ENCODE data around the gene CATSPER1. TPM values are rescaled to one million over a fixed set of nuclear protein-coding genes. Genes with fewer than 3 reads are reported as not detected.

CATSPER1 gene
- polyA plus RNA-seq, 1 of the 3 experiments (the other 2 are of a cell fraction) = 2.2 TPM

DNA sequence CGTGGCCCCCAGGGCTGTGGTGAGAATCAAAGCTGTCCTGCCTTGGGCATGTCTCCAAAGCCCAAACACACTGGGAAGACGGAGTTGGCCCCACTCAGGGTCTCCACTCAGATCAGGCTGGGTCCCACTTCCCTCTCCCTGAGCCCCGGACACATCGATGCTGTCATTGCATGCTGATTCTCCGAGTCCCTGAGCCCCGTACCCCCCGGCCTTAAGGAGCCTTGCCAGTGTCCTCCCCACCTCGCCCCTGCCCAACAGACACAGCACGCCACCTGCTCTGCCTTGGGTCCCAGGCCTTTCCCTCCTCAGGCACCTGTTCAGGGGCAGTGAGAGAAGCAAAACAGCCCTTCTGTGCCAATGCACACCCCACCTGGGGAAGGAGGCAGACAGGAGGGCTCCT lies 38.9 kb downstream of the CATSPER1 start (continued):
- TF ChIP-seq JUND (IDR thresholded peaks at IDR 0.05) = no peak
- TF ChIP-seq FOXM1 (IDR thresholded peaks at IDR 0.05; ENCODE audit: low read depth) = no peak
- TF ChIP-seq GATA2 (CRISPR knock-in tag; IDR thresholded peaks at IDR 0.05) = no peak
- TF ChIP-seq RXRA (IDR thresholded peaks at IDR 0.05; ENCODE audit: borderline replicate concordance, low read depth) = no peak
- TF ChIP-seq SMC3 (IDR thresholded peaks at IDR 0.05; ENCODE audit: low read depth, low read length) = no peak
- TF ChIP-seq MEF2A (IDR thresholded peaks at IDR 0.05; ENCODE audit: borderline replicate concordance, low read depth) = no peak
- no peak for TF ChIP-seq NRF1 (IDR thresholded peaks at IDR 0.05; ENCODE audit: low read depth, low read length)
- TF ChIP-seq FOXJ3 (CRISPR knock-in tag; IDR thresholded peaks at IDR 0.05) = no peak
- no peak for TF ChIP-seq RCOR1 (IDR thresholded peaks at IDR 0.05; ENCODE audit: low read length)
- TF ChIP-seq EP300 (IDR thresholded peaks at IDR 0.05; ENCODE audit: borderline replicate concordance in 1 of 2, low read depth in 1 of 2, low read length in 1 of 2) = no peak

DNA sequence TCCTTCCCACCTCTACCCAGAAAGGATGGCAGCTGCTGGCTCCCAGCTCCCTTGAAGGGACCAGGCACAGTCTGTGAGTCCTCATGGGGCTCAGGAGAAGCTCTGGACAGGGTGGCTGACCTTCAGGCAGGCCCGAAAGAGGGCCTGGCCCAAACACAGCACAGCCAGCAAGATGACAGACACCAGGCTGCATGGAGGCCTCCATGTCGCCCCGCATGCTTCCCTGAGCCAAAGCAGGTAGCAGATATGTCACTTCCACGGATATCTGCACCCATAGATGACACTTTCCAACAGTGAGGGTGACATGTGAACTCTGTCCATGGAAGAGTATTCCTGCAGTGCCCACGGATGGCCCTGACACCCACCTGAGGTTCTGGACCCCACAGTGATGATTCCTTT lies 42.7 kb downstream of the CATSPER1 start:
- no peaks in the 10 kb centered on the region for H3K4me1 ChIP-seq (ENCODE audit: control insufficient read depth in 1 of 2, insufficient read depth in 2 of 2, low read depth in 1 of 2, low read length in 1 of 2)
- H3K79me2 ChIP-seq (ENCODE audit: insufficient read depth) = no peaks in the 10 kb centered on the region
- no peaks in the 10 kb centered on the region for H3K9me2 ChIP-seq
- no peak overlapping the region for H3K4me2 ChIP-seq
- no peaks in the 10 kb centered on the region for H3K9me3 ChIP-seq
- no peak overlapping the region for H3K9ac ChIP-seq
- 93% methylated on average over 3 of the region's 5 CpGs for WGBS (ENCODE audit: low lambda C conversion rate)
- CTCF ChIA-PET = interaction anchor here (1.0 to 20.1 kb wide), 2 partner anchors 39 to 96 kb away, joined by 3 to 261 read pairs; partner anchors contain the start of genes CCDC85B, CTSW and FIBP
- H3K4me3 ChIP-seq (ENCODE audit: low read depth in 2 of 2, low read length in 1 of 2) = no peak overlapping the region
- H3F3A ChIP-seq (replicated peaks; ENCODE audit: insufficient read depth) = peaks cover 12% of the 10 kb centered on the region
- H2AFZ ChIP-seq (ENCODE audit: low read depth) = no peak overlapping the region
- peaks cover 3 to 9% of the 10 kb centered on the region in 2 experiments for H3K36me3 ChIP-seq (replicated peaks in 1 of 2; ENCODE audit: control insufficient read depth in 1 of 2, insufficient read depth in 2 of 2, low read length in 1 of 2)
- no peak for DNase-seq
- H3K27ac ChIP-seq (ENCODE audit: low read depth in 2 of 2, low read length in 1 of 2) = no peak overlapping the region
- no peaks in the 10 kb centered on the region for H3K27me3 ChIP-seq (ENCODE audit: insufficient read depth)
- POLR2A ChIA-PET = no interaction called here
- H4K20me1 ChIP-seq (ENCODE audit: insufficient read depth) = no peaks in the 10 kb centered on the region
- TF ChIP-seq MEF2A (IDR thresholded peaks at IDR 0.05; ENCODE audit: borderline replicate concordance, low read depth) (no peak), JUND (IDR thresholded peaks at IDR 0.05) (no peak)

DNA sequence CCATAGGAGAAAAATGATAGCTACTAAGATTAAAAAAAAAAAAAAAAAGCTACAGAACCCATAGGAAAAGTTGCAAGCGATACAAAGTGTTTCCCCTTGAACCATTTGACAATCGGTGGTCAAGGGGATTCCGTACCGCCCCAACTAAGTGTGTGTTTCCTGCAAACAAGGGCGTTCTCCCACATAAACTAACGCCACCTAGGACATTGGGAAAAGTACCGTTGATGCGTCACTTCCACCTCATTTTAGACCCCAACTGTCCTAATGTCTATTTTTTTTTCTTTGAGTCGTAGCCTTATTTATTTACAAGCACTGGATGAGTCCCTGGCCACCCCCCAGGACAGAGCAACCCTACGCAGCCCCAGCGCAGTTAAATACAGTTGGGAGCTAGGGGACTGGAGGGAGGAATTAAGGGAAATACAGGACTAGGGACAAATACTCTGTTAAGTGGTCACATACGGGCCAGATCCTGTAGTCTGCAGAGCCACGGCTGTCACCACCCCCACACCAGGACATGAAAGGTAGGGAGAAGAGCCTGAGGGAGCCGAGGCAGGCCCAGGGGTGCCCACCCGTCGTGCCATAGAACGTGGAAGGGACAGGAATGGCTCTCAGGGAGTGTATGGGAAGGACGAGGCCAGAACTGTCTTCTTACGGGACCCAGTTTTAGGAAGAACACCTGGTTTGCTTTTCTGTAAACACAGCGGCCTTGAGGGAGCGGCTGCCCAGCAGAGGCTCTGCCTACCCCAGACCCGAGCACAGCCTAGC lies 43.3 kb downstream of the CATSPER1 start:
- ChIA-PET POLR2A (no interaction called here), CTCF (interaction anchor here (20.1 kb wide), 1 partner anchor 96 kb away, joined by 261 read pairs; the partner anchor contains the start of genes CCDC85B, CTSW and FIBP)
- no peaks in the 10 kb centered on the region for H3K4me1 ChIP-seq (ENCODE audit: control insufficient read depth in 1 of 2, insufficient read depth in 2 of 2, low read depth in 1 of 2, low read length in 1 of 2)
- 87% methylated on average over 20 of the region's 22 CpGs for WGBS (ENCODE audit: low lambda C conversion rate)
- H3K4me3 ChIP-seq (ENCODE audit: low read depth in 2 of 2, low read length in 1 of 2) = no peak overlapping the region
- H3K4me2 ChIP-seq = no peak overlapping the region
- peaks cover 3 to 15% of the 10 kb centered on the region in 2 experiments for H3K36me3 ChIP-seq (replicated peaks in 1 of 2; ENCODE audit: control insufficient read depth in 1 of 2, insufficient read depth in 2 of 2, low read length in 1 of 2)
- H3K9me3 ChIP-seq = no peaks in the 10 kb centered on the region
- no peak overlapping the region for H3K27ac ChIP-seq (ENCODE audit: low read depth in 2 of 2, low read length in 1 of 2)
- peaks cover 12% of the 10 kb centered on the region for H3F3A ChIP-seq (replicated peaks; ENCODE audit: insufficient read depth)
- no peak overlapping the region for H3K9ac ChIP-seq
- H2AFZ ChIP-seq (ENCODE audit: low read depth) = no peak overlapping the region
- TF ChIP-seq FOXM1 (IDR thresholded peaks at IDR 0.05; ENCODE audit: low read depth) (no peak), TEAD4 (IDR thresholded peaks at IDR 0.05; ENCODE audit: borderline replicate concordance, insufficient read depth) (no peak), RAD21 (IDR thresholded peaks at IDR 0.05; ENCODE audit: low read length) (no peak), GABPA (IDR thresholded peaks at IDR 0.05; ENCODE audit: low read depth) (no peak), RFX5 (IDR thresholded peaks at IDR 0.05; ENCODE audit: low read length) (no peak), SMC3 (IDR thresholded peaks at IDR 0.05; ENCODE audit: low read depth, low read length) (no peak), GATA2 (CRISPR knock-in tag; IDR thresholded peaks at IDR 0.05) (no peak), RXRA (IDR thresholded peaks at IDR 0.05; ENCODE audit: borderline replicate concordance, low read depth) (no peak), FOXJ3 (CRISPR knock-in tag; IDR thresholded peaks at IDR 0.05) (no peak)
- TF ChIP-seq, protein P1, sequence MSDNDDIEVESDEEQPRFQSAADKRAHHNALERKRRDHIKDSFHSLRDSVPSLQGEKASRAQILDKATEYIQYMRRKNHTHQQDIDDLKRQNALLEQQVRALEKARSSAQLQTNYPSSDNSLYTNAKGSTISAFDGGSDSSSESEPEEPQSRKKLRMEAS (IDR thresholded peaks at IDR 0.05; ENCODE audit: low read depth) = no peak
- TF ChIP-seq, protein P2, sequence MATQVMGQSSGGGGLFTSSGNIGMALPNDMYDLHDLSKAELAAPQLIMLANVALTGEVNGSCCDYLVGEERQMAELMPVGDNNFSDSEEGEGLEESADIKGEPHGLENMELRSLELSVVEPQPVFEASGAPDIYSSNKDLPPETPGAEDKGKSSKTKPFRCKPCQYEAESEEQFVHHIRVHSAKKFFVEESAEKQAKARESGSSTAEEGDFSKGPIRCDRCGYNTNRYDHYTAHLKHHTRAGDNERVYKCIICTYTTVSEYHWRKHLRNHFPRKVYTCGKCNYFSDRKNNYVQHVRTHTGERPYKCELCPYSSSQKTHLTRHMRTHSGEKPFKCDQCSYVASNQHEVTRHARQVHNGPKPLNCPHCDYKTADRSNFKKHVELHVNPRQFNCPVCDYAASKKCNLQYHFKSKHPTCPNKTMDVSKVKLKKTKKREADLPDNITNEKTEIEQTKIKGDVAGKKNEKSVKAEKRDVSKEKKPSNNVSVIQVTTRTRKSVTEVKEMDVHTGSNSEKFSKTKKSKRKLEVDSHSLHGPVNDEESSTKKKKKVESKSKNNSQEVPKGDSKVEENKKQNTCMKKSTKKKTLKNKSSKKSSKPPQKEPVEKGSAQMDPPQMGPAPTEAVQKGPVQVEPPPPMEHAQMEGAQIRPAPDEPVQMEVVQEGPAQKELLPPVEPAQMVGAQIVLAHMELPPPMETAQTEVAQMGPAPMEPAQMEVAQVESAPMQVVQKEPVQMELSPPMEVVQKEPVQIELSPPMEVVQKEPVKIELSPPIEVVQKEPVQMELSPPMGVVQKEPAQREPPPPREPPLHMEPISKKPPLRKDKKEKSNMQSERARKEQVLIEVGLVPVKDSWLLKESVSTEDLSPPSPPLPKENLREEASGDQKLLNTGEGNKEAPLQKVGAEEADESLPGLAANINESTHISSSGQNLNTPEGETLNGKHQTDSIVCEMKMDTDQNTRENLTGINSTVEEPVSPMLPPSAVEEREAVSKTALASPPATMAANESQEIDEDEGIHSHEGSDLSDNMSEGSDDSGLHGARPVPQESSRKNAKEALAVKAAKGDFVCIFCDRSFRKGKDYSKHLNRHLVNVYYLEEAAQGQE (IDR thresholded peaks at IDR 0.05; ENCODE audit: low read depth, low read length) = no peak
- TF ChIP-seq, protein P3, sequence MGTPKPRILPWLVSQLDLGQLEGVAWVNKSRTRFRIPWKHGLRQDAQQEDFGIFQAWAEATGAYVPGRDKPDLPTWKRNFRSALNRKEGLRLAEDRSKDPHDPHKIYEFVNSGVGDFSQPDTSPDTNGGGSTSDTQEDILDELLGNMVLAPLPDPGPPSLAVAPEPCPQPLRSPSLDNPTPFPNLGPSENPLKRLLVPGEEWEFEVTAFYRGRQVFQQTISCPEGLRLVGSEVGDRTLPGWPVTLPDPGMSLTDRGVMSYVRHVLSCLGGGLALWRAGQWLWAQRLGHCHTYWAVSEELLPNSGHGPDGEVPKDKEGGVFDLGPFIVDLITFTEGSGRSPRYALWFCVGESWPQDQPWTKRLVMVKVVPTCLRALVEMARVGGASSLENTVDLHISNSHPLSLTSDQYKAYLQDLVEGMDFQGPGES (IDR thresholded peaks at IDR 0.05; ENCODE audit: low read depth, low read length) = no peak
- no peaks in the 10 kb centered on the region for H3K27me3 ChIP-seq (ENCODE audit: insufficient read depth)
- H3K79me2 ChIP-seq (ENCODE audit: insufficient read depth) = no peaks in the 10 kb centered on the region
- peak; percentile 11 for DNase-seq
- H3K9me2 ChIP-seq = no peaks in the 10 kb centered on the region
- H4K20me1 ChIP-seq (ENCODE audit: insufficient read depth) = no peaks in the 10 kb centered on the region

All from SK-N-SH (cell line).